Stimulated activated CD4-positive, alpha-beta T cell treated with anti-CD3 and anti-CD28 coated beads, Interleukin-15, amount 100 ng/mL, for 48 hours (primary cell): ENCODE data around the gene THAP6.
"Not testable (repeated sequence)": the region's sequence is repeated elsewhere in the genome, so short reads cannot be mapped to it uniquely, and the experiment has no call there.

Experiments
- DNase-seq, 2 donors: peaks; one replicate each; pipeline ENCODE4 v3.0.0-alpha.2; 2020; ENCODE audit warnings: low read depth in 2 of 2

THAP6 gene

DNA sequence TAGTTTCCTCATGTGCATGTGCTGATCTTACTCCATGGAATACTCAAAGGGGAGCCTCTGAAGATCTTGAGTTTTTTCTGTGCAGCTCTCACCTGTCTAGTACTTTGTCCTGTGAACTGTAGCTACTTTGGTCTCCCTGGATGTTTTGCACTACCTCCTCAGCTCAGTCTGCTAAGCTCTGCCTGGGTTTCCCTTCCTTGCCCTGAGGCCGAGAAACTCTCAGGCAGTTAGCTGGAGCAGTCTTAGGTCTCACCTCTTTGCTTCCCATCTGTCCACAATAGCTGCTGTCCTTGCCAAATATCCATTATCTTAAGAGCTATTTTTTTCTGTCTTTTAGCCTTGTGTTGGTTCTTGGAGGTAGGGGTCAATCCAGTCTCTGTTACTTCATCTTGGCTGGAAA is 11.6 kb downstream of the THAP6 start:
- DNase-seq = no peak

DNA sequence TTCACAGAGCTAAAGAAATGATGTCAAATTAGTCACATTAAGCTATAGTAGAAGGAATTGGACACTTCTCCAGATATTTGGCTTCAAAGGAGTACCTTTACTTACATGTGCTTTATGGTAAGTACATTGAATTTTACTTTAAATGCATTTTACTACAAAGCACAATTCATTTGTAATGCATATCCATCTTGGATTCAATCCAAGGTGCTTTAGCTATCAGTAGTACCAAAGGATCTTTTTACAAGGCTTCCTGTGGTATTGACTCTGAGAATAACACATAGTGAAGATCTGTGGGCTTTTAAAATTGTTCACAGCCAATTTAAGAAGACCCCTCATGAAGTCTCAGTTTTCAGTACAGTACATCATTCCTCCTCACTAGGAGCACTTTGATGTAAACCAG is 13.2 kb downstream of the THAP6 start:
- no peak for DNase-seq

DNA sequence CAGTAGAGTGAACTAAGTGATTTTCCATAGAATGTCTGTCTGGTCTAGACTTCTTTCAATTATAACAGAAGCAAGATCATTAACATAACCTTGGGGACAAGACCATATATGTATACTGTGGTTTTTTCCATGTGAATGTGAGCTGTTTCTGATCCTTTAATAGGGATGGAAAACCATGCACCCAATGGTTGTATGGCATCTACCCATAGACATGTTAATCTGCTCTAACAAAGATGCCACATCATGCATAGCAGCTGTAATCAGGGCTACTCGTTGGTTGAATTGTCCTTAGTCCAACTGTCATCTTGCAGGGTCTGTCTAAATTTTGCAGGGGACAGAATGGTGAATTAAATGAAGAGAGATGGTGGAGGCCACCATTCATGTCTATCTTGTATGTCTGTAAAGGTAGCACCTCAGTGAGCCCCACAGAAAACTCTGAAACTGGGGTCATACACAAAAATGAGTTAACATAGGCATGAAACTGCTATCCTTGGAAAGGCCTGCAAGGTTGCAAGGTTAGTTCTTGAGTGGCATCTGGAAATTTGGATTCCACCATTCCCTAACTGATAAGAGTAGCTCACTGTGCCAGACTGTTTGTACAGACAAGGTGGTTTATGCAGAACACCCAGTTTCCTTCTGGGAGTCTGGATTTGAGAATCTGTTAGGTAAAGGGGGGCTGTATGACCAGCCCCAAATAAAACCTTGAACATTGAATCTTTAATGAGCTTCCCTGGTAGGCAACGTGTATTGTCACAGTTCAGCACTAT is 16.5 kb downstream of the THAP6 start:
- DNase-seq = no peak

DNA sequence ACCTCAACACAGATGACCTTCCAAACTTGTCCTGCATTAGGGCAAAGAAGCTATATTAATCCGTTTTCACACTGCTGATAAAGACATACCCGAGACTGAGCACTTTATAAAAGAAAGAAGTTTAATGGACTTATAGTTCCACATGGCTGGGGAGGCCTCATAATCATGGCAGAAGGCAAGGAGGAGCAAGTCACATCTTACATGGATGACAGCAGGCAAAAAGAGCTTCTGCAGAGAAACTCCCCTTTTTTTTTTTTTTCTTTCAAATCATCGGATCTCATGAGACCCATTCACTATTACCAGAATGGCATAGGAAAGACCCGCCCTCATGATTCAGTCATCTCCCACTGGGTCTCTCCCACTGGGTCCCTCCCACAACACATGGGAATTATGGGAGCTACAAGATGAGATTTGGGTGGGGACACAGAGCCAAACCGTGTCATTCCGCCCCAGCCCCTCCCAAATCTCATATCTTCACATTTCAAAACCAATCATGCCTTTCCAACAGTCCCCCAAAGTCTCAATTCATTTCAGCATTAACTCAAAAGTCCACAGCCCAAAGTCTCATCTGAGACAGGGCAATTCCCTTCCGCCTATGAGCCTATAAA is 17.4 kb downstream of the THAP6 start:
- DNase-seq = not testable (repeated sequence)

DNA sequence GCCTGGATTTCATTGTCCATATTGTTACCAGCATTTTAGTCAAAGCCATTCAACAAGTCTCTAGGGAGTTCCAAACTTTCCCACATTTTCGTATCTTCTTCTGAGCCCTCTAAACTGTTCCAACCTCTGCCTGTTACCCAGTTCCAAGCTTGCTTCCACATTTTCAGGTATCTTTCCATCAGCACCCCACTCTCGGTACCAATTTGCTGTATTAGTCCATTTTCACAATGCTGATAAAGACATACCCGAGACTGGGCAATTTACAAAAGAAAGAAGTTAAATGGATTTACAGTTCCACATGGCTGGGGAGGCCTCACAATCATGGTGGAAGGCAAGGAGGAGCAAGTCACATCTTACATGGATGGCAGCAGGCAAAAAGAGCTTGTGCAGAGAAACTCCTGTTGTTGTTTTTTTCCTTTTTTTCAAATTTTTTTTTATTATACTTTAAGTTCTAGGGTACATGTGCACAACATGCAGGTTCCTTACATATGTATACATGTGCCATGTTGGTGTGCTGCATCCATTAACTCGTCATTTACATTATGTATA is 19.1 kb downstream of the THAP6 start:
- DNase-seq = not testable (repeated sequence)

DNA sequence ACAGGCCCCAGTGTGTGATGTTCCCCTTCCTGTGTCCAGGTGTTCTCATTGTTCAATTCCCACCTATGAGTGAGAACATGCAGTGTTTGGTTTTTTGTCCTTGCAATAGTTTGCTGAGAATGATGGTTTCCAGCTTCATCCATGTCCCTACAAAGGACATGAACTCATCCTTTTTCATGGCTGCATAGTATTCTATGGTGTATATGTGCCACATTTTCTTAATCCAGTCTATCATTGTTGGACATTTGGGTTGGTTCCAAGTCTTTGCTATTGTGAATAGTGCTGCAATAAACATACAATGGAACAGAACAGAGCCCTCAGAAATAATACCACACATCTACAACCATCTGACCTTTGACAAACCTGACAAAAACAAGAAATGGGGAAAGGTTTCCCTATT is 19.7 kb downstream of the THAP6 start:
- DNase-seq = not testable (repeated sequence)

DNA sequence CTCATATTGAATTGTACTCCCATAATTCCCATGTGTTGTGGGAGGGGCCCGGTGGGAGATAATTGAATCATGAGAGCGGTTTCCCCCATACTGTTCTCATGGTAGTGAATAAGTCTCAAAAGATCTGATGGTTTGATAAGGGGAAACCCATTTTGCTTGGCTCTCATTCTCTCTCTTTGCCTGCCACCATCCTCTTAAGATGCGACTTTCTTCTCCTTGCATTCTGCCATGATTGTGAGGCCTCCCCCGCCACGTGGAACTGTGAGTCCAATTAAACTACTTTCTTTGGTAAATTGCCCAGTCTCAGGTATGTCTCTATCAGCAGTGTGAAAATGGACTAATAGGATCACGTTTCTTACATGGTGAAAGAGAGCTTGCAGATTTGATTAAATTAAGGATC is 23.0 kb downstream of the THAP6 start:
- not testable (repeated sequence) for DNase-seq

DNA sequence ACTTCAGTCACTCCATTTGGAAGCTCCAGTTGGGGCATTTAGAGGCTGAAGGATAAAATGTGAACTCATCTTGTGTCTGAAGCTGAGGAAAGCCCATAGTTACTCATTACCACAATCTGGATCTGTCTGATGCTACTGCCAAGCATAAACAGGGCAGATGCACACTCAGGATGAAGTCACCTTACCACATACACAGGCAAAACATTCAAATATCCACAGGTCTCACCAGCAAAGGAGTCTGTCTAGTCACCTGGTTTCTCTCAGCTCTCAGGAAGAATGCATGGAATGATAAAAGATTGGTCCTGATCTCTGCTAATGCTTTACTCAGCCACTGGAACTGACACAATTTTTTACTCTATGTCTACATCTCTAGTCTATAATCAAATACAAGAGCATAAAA is 28.6 kb downstream of the THAP6 start:
- DNase-seq = no peak

DNA sequence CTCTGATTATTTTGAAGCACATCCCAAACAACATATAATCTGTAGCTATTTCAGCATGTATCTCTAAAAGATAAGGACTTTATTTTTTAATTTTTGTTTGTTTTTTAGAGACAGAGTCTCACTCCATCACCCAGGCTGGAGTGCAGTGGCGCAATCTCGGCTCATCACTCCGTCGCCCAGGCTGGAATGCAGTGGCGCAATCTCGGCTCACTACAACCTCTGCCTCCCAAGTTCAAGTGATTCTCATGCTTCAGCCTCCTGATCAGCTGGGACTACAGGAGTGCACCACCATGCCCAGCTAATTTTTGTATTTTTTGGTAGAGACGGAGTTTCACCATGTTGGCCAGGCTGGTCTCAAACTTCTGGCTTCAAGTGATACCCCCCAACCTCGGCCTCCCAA is 29.9 kb downstream of the THAP6 start:
- DNase-seq = not testable (repeated sequence)

DNA sequence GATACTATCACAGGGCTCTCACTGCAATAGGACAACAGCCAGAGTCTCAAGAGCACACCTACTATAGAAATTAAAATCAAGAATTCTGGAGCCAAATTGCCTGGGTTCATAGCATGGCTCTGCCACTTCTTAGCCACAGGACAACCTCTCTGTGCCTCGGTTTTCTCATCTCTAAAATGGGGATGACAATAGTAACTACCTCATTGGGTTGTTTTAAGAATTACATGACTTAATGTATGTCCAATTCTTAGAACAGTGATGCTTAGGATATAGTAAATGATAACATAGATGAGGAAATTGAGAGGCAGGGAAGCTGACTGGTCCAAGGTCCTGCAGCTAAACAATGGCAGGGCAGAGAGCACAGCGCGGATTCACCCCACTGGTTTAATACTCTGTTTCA is 30.6 kb downstream of the THAP6 start:
- DNase-seq = no peak

DNA sequence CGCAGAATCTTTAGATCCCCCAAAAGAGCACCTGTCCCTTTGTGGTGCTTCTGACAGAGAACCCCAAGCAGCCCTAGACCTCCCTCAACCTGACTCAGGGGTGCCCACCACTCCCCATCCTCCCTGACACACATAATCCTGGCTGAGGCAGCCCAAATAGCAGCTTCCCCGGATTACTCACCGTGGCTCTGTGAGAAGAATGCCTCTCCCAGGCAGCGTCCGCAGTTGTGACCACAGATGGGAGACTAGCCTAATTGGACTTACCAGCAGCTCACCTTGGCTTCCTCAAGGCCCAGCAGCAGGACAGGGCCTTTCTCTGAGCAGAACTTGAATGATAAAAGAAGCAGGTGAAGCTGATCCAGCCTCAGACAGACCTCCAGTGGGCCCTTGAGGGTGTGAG is 31.3 kb downstream of the THAP6 start:
- no peak for DNase-seq

DNA sequence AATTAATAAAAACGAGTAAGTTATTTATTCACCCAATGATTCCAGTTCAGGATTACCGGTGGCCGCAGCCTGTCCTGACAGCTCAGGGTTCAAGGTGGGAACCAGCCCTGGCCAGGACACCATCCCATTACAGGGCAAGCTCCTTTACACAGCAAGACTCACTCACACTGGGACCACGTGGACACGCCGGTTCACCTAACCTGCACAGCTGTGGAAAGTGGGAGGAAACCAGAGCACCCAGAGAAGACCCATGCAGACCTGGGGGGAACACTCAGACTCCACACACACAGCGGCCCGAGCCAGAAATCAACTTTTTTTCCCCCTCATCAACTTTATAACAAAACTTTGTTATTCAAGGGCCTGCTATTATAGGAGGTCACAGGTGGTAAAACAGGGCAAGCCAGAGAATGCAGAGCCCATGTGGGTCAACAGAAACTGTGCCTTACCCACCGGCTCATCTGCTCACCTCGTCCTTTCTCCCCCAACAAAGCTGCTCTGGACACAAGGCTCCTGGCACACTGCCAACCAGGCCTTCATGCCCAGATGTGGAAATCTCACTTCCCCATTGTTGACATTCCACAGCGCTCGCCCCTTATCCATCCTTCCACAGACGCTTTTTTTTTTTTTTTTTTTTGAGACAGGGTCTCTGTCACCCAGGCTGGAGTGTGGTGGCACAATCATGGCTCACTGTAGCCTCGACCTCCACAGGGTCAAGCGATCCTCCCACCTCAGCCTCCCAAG is 33.5 kb downstream of the THAP6 start:
- DNase-seq = no peak

DNA sequence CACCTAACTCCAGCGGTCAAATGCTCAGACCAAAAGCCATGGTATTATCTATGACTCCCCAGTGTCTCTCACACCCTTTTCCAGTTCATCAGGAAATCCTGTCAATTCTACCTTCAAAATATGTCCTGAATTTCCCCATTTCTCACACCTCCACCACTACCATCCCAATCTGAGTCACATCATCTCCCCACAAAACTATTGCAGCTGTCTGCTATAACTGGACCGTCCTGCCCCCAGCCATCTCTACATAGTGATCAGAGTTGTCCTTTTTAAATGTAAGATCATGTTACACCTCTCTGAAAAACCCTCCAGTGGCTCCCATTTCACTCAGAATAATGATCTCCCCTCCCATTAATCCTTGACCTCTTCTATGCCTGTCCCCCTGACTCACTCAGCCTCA is 34.7 kb downstream of the THAP6 start:
- DNase-seq = no peak

DNA sequence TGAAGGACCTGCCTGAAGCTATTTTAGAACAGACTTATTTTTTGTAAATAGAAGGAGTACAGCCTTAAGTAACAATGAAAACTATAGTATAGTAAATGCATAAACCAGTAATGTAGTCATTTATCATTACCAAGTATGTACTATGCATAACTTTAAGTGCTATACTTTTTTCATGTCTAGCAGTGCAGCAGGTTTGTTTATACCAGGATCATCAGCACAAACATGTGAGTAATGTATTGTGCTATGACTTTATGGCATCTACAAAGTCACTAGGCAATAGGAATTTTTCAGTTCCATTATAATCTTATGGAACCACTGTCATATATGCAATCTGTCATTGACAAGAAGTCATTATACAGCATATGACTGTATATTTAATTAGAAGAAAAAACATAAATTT is 38.2 kb downstream of the THAP6 start:
- DNase-seq = no peak

DNA sequence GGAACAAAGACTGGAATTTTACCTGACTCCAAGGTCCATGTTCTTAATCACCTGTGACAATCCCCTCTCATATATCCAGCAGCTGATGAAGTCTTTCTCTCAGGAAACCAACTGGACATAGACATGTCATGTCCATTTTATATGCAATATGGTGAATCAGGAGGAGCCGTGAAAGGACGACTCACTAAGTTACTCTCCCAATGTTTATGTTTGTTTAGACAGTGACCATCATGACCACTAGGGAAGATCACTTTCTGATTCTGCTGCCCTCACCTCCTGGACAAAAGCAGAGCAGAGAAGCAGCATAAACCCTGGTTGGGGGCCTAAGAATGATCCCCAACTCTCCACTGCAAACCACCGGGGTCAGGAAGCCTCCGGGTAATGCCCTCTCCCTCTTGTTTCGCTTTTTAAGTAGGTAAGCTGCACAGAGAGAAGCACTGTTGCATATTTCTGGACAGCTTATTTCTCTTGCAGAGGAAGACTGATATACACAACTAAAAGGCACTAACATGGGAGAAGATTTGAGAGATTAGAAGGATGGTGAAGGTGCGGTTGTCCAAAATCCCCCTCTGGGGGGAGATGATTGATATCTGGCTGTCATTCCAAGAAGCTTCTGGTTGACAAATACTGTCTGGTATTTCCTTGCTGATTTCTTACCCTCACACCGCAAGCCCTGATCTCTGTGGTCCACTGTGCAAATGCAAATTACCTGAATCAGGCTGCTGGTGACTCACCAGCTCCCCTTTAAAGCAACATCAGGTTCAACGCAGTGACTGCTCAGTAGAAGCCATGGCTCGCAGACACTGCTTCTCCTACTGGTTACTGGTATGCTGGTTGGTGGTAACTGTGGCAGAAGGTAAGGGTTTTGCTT is 41.3 kb downstream of the THAP6 start, which contains the start of gene ODAPH:
ODAPH (plus strand) TSS at position 773 of the 871 bp plus-strand sequence; CDS start at position 790, 17 bp downstream.
- DNase-seq = peak; percentile 2 to 22

DNA sequence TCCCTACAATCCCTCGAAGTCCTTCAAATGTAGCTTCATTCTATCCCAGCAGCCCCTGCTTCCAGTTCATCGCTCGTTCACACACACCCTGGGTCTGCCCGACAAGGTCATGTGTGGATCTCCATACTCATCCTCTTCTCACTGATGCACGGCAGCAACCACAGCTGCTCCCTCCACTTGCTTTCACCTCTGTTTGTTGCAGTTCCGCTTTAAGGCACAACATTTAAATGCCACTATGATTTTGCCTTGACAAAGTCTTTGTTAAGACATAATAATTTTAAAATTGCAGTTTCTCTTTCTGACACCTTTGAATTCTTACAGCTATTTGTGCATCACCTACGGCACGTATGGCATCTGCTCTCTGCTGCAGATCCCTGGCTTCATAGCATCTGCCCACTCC is 43.4 kb downstream of the THAP6 start:
- no peak for DNase-seq

DNA sequence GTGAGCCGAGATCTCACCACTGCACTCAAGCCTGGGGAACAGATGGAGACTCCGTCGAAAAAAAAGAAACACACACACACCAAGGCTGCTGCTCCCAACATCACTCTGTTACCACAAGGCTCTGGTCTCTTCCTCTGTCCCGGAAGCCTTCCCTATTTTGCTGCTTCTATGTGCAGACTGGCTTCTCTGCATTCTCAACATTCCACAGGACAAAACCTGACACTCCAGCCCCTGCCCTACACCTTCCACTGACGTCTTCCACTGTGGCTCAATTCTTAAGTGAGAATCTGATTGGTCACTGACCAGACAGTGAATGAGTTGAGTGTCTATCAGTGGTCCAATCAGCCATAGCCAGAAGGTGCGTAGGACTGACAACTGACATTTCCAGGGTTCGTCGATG is 47.5 kb downstream of the THAP6 start:
- no peak for DNase-seq

DNA sequence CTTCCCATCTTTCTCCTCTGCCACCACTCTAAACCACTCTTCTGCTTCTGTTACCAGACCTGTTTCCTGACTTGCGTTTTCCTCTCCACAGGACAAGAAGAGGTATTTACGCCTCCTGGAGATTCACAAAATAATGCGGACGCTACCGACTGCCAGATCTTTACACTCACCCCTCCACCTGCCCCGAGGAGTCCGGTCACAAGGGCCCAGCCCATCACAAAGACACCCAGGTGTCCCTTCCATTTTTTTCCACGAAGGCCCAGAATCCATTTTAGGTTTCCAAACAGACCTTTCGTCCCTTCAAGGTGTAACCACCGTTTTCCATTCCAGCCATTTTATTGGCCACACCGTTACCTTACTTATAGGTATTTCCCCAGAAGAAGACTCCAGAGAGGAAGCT is 49.8 kb downstream of the THAP6 start:
- DNase-seq = no peak

DNA sequence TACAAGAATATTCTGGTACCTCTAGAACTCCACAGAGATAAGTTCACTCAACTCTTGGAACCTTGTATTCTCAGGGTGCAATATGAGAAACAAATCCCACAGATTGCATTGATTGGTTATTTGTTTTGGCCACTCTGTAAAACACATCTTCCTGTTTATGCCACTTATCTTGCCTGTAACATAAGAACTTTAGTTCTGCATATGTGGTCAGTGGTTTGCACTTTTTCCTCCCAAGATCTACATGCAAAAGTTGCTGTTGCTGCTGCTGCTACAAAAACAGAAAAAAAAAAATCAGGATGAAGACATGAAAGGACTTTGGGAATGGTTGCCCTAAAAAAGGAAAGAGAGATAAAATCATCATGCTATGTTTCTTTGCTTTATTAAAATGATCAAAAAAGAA is 51.2 kb downstream of the THAP6 start:
- DNase-seq = no peak

DNA sequence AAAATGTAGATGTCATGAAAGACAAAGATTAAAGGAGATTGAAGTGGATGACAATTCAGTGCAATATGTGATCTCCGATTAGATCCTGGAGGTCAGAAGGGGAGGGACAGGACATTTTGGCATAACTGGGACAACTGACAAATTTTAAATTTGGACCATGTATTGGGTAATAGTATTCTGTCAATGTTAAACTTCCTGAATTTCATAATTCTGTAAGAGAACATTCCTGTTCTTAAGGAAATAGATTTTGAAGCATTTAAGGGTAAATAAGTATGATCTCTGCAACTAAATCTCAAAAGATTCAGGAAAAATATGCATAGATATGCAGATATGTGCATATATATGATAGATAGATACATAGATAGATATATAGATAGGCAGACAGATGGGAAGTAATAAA is 52.6 kb downstream of the THAP6 start:
- DNase-seq = no peak

DNA sequence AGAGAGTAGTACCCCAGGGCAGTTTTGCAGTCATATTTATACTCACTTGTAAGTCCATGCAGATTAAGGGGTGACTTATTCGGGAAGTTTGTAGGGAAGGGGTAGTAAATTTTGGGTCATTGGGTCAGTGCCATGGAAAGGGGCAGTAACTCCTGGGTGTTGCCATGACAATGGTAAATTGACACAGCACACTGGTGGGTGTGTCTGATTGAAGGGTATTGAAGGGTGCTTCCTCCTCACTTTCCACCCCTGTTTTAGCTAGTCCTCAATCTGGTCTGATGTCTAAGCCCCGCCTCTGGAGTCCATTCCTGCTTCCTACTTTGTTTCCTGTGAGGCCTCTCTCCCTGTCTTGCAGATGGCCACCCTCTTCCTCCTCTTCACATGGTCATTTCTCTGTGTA is 53.5 kb downstream of the THAP6 start:
- no peak for DNase-seq
